A673 (cell line): ENCODE data around the gene VSIG10L. TPM values are rescaled to one million over a fixed set of nuclear protein-coding genes. Genes with fewer than 3 reads are reported as not detected.

Experiments used
- BruUV-seq: library from RNA; stranded (reverse); fragments of 400-500 nt; replicated peaks from 2 replicates; lab custom pipeline; 2021; lab: Mats Ljungman, UMichigan
- CTCF ChIA-PET: fragments of 300-600 bp; sonication (Branson Sonifier 250); formaldehyde crosslinking; loops from one replicate; lab custom pipeline; 2022; ENCODE audit warnings: antibody characterized with exemption; lab: Charles Lee
- POLR2A ChIA-PET: fragments of 300-600 bp; sonication (Branson Sonifier 250); formaldehyde crosslinking; loops from one replicate; lab custom pipeline; 2022; ENCODE audit warnings: antibody characterized with exemption; ENCODE audit not compliant: low non-redundant PET; lab: Charles Lee
- DNase-seq: peaks from one replicate; pipeline ENCODE4 v3.0.0-alpha.2; 2015; ENCODE audit warnings: low spot score
- H3K27ac ChIP-seq: fragments of 200-600 bp; sonication (generic); 2 replicates; pipeline ENCODE4 v1.5.1; 2016; ENCODE audit warnings: mixed run types, low read depth, mild to moderate bottlenecking, mixed read lengths, antibody characterized with exemption, low read length; ENCODE audit not compliant: poor library complexity, severe bottlenecking
- H3K27me3 ChIP-seq: fragments of 200-600 bp; sonication (generic); replicated peaks from 2 replicates; pipeline ENCODE4 v1.6.1; 2017; ENCODE audit warnings: mixed run types, low read depth, mild to moderate bottlenecking, mixed read lengths, antibody characterized with exemption, low read length; ENCODE audit not compliant: insufficient read depth, poor library complexity
- H3K36me3 ChIP-seq: fragments of 200-600 bp; sonication (generic); 2 replicates; pipeline ENCODE4 v1.6.1; 2016; ENCODE audit warnings: mixed run types, mild to moderate bottlenecking, mixed read lengths, antibody characterized with exemption, low read length; ENCODE audit not compliant: insufficient read depth, poor library complexity, severe bottlenecking
- H3K4me1 ChIP-seq: fragments of 200-600 bp; sonication (generic); 2 replicates; pipeline ENCODE4 v1.6.1; 2017; ENCODE audit warnings: mixed run types, mild to moderate bottlenecking, mixed read lengths, antibody characterized with exemption, low read length; ENCODE audit not compliant: insufficient read depth, poor library complexity, severe bottlenecking
- H3K4me3 ChIP-seq: fragments of 200-600 bp; sonication (generic); 2 replicates; pipeline ENCODE4 v1.5.1; 2016; ENCODE audit warnings: low read depth, mixed run types, mild to moderate bottlenecking, mixed read lengths, low read length; ENCODE audit not compliant: poor library complexity, severe bottlenecking
- H3K9me3 ChIP-seq: fragments of 200-600 bp; sonication (generic); 2 replicates; pipeline ENCODE4 v1.6.1; 2016; ENCODE audit warnings: mixed run types, low read depth, mild to moderate bottlenecking, mixed read lengths, antibody characterized with exemption, low read length; ENCODE audit not compliant: poor library complexity, severe bottlenecking
- CTCF ChIP-seq: fragments of 300-800, 200-600 bp; sonication (generic); conservative IDR thresholded peaks from 2 replicates; pipeline ENCODE4 v1.5.1; 2017; ENCODE audit warnings: low read depth, mild to moderate bottlenecking, antibody characterized with exemption, low read length, moderate library complexity, mixed read lengths
- EZH2 ChIP-seq: fragments of 200-600 bp; sonication (generic); IDR thresholded peaks from 2 replicates; pipeline ENCODE4 v1.6.1; 2017; ENCODE audit warnings: borderline replicate concordance, low read depth, mild to moderate bottlenecking, mixed read lengths, antibody characterized with exemption, low read length; ENCODE audit not compliant: poor library complexity, severe bottlenecking
- intact Hi-C: fragments of 100-400 bp; cut with micrococcal nuclease; formaldehyde crosslinking; loops from one replicate; pipeline ENCODE4 v1.10.0; 2022; ENCODE audit not compliant: unreplicated experiment
- total RNA-seq: library from RNA; stranded (reverse); gene quantifications from 2 replicates; pipeline ENCODE4 v1.2.3, GENCODE V29; 2021

Gene VSIG10L
- total RNA-seq, 1 experiment from 2014 or later = 0.69 TPM

- POLR2A ChIA-PET = no interaction called here
- H3K27ac ChIP-seq = peak overlapping the region; percentile 77
- intact Hi-C loops = no loop called here
- no peaks in the 10 kb centered on the region for H3K27me3 ChIP-seq
- TF ChIP-seq EZH2 (no peak), CTCF (no peak)
- H3K36me3 ChIP-seq = no peaks in the 10 kb centered on the region
- peak overlapping the region; percentile 64 for H3K4me3 ChIP-seq
- BruUV-seq = no TSS peak
- no peaks in the 10 kb centered on the region for H3K9me3 ChIP-seq
- CTCF ChIA-PET = interaction anchor here (1.2 kb wide), 1 partner anchor 33 kb away, joined by 3 read pairs; no protein-coding TSS in a partner anchor
- peaks cover 9% of the 10 kb centered on the region for H3K4me1 ChIP-seq
- peak; percentile 31 for DNase-seq
Measured at GRCh38 chr19:51365211-51365964, 23.4 kb upstream of the VSIG10L start.

GRCh38 chr19:51364200-51365106, 22.5 kb upstream of the VSIG10L start:
- no peaks in the 10 kb centered on the region for H3K36me3 ChIP-seq
- H3K9me3 ChIP-seq = no peaks in the 10 kb centered on the region
- CTCF ChIA-PET = no interaction called here
- TF ChIP-seq CTCF = no peak
- no peak for TF ChIP-seq EZH2
- H3K27me3 ChIP-seq = no peaks in the 10 kb centered on the region
- no peak overlapping the region for H3K27ac ChIP-seq
- POLR2A ChIA-PET = no interaction called here
- intact Hi-C loops = no loop called here
- peaks cover 9% of the 10 kb centered on the region for H3K4me1 ChIP-seq
- no TSS peak for BruUV-seq
- H3K4me3 ChIP-seq = no peak overlapping the region
- DNase-seq = no peak

- peaks cover 3% of the 10 kb centered on the region for H3K4me1 ChIP-seq
- intact Hi-C loops = no loop called here
- CTCF ChIA-PET = no interaction called here
- no TSS peak for BruUV-seq
- no peaks in the 10 kb centered on the region for H3K36me3 ChIP-seq
- TF ChIP-seq CTCF = no peak
- H3K27me3 ChIP-seq = no peaks in the 10 kb centered on the region
- H3K27ac ChIP-seq = no peak overlapping the region
- H3K4me3 ChIP-seq = no peak overlapping the region
- DNase-seq = no peak
- no peaks in the 10 kb centered on the region for H3K9me3 ChIP-seq
- POLR2A ChIA-PET = no interaction called here
Measured at GRCh38 chr19:51361239-51361638, 19.3 kb upstream of the VSIG10L start.
